IPS-15b (cell line): ENCODE data around the gene ST3GAL6.

Source experiments
- H3K27me3 ChIP-seq: one replicate; pipeline ENCODE4 v1.6.1; 2013; ENCODE audit warnings: low read length; ENCODE audit not compliant: control insufficient read depth, insufficient read depth
- H3K36me3 ChIP-seq: one replicate; pipeline ENCODE4 v1.6.1; 2013; ENCODE audit warnings: low read length; ENCODE audit not compliant: control insufficient read depth, insufficient read depth
- H3K4me1 ChIP-seq: one replicate; pipeline ENCODE4 v1.6.1; 2013; ENCODE audit warnings: mild to moderate bottlenecking, low read length; ENCODE audit not compliant: control insufficient read depth, insufficient read depth
- H3K4me3 ChIP-seq: one replicate; pipeline ENCODE4 v1.5.1; 2013; ENCODE audit warnings: low read depth, low read length
- H3K9ac ChIP-seq: one replicate; pipeline ENCODE4 v1.6.1; 2013; ENCODE audit warnings: low read depth, mild to moderate bottlenecking, low read length
- H3K9me3 ChIP-seq: one replicate; pipeline ENCODE4 v1.6.1; 2013; ENCODE audit warnings: mild to moderate bottlenecking, low read length; ENCODE audit not compliant: control insufficient read depth, insufficient read depth

Gene ST3GAL6

DNA sequence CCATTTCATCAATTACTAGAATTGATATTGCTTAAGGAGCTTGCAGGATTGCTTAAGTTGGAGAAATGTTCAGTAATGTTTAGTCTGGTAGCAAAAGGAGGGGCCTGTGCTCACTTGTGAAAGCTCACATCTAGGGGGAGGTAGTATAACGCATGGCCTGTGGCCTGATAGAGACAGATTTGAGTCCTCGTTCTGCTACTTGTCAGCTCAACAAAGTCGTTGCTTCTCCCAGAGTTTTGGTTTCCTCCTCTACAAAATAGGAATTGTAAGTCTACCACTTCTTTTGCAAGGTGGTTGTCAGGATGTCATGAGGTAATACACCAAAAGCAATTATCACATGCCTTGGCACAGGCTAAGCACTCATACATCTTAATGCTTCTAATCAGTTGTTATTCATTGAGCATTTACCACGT is 1.3 kb downstream of the ST3GAL6 start:
- Histone ChIP-seq H3K4me3 (no peak overlapping the region), H3K4me1 (no peaks in the 10 kb centered on the region), H3K36me3 (no peaks in the 10 kb centered on the region), H3K9ac (no peak overlapping the region), H3K9me3 (no peaks in the 10 kb centered on the region), H3K27me3 (no peaks in the 10 kb centered on the region)

DNA sequence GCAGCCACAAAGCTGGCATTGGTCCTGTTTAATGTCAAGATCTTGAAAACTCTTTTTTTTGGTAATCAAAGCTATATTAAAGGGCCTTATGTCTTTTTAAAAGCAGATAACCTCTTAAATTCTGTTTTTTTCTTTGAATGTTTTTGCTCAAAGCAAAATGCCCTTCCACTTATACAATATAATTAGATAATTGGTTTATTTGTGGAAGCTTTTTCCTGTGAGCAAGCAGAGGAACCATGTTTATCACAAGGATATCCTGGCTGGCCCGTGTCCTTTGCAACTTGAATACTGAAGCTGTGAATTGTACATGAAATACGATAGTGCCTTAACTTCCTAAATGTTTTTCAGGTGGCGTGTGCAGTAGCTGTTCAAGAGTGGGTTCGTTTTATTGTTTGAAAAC is 2.6 kb downstream of the ST3GAL6 start:
- Histone ChIP-seq H3K36me3 (no peaks in the 10 kb centered on the region), H3K4me1 (no peaks in the 10 kb centered on the region)

DNA sequence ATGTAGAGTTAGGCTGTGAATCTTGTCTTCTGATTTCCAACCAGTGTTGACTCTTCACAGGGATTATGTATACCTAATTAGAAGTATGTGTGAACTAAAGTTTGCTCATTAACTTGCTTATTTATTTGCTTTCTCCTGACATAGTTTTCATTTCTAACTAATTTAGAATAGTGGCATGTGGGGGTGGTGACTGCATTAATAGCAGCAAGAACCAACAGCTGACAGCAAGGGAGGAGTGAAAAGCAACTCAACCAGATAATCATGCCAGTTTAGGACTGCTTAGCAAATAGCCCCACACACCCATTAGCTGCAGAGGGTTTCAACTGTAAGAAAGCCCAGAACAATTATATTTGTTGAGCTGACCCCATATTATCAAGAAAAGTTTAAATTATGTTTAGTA is 3.8 kb downstream of the ST3GAL6 start:
- H3K4me3 ChIP-seq, result no peak overlapping the region
- H3K36me3 ChIP-seq, result no peaks in the 10 kb centered on the region
- H3K27me3 ChIP-seq, result no peaks in the 10 kb centered on the region
- no peaks in the 10 kb centered on the region for H3K9me3 ChIP-seq
- H3K4me1 ChIP-seq, result no peaks in the 10 kb centered on the region
- H3K9ac ChIP-seq, result no peak overlapping the region

More for the DNA sequence above, 2.6 kb downstream of the ST3GAL6 start:
- Histone ChIP-seq H3K9ac (no peak overlapping the region), H3K4me3 (no peak overlapping the region), H3K9me3 (no peaks in the 10 kb centered on the region), H3K27me3 (no peaks in the 10 kb centered on the region)

DNA sequence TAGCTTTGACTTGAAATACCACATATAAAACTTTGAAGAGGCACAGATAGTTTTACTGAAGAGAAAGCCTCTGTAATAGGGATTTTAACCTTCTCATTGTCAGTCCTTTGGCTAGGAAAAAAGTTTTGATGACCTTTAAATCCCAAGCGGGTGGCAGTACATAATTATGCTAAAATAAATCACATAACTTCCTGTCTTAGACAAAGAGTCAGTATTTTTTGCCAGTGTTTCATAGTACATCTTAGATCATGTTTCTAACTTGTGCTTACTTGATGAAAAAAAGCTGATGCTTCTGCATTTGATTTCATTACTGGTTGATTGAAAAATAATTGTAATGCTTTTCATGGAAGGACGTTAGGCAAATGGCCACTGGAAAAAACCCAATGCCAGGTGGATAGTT is 5.8 kb downstream of the ST3GAL6 start:
- Histone ChIP-seq H3K9me3 (no peaks in the 10 kb centered on the region), H3K4me1 (no peaks in the 10 kb centered on the region), H3K9ac (no peak overlapping the region), H3K36me3 (no peaks in the 10 kb centered on the region), H3K27me3 (no peaks in the 10 kb centered on the region), H3K4me3 (no peak overlapping the region)

DNA sequence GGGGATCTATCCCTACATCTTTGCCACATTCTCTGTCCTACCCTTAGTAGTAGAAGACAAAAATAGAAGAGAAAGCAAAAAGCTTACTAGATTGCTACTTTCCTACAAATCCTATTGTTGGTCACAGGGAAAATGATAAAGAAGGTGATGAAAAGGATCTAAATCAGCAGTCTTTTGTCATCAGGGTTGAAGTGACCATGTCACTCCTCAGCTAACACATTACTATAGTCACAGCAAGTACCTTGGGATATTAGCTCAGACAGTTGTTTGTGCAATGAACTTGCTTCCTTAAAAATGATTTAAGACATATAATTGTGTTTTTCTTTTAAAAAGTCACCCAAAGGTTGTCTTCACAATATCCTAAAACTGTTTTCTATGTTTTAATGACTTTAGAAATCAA is 6.3 kb downstream of the ST3GAL6 start:
- no peaks in the 10 kb centered on the region for H3K36me3 ChIP-seq
- H3K9ac ChIP-seq, result no peak overlapping the region
- no peak overlapping the region for H3K4me3 ChIP-seq
- H3K27me3 ChIP-seq, result no peaks in the 10 kb centered on the region
- H3K9me3 ChIP-seq, result no peaks in the 10 kb centered on the region
- no peaks in the 10 kb centered on the region for H3K4me1 ChIP-seq

DNA sequence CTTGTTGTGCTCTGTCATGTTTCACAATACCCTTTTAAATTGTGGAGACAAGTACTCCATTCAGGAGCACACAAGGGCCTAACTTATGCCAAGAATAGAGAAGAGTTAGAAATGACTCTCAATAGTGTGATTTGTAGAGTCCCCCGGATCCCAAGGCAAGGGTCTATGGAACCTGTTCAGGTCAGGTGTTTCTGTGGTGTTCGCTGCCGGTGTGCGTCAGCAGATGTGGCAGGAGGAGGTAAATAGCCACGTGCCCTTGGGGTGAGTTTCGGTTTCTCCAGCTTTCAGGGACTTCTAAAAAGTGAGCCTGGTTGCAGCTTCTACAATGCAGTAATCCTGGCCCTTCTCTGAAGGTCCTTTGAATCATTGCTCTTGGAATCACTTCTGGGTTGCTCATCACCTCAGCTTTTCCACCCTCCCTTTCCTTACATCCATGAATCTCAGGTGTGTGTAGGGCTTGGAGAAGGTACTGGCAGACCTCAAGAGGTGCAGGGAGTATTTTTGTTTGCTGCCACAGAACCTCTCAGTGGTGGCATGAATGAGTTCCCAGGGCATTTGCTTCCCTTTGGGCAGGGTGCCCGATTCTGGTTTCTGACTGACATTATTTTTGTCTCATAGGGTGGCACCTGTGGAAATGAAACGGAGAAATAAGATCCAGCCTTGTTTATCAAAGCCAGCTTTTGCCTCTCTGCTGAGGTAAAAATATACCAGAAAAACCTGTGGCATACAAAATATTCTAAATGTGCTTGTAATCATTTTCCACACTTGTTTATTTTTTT is 7.3 kb downstream of the ST3GAL6 start:
- H3K9me3 ChIP-seq, result no peaks in the 10 kb centered on the region
- H3K9ac ChIP-seq, result no peak overlapping the region
- no peaks in the 10 kb centered on the region for H3K27me3 ChIP-seq
- H3K4me1 ChIP-seq, result no peaks in the 10 kb centered on the region
- H3K4me3 ChIP-seq, result no peak overlapping the region
- no peaks in the 10 kb centered on the region for H3K36me3 ChIP-seq

DNA sequence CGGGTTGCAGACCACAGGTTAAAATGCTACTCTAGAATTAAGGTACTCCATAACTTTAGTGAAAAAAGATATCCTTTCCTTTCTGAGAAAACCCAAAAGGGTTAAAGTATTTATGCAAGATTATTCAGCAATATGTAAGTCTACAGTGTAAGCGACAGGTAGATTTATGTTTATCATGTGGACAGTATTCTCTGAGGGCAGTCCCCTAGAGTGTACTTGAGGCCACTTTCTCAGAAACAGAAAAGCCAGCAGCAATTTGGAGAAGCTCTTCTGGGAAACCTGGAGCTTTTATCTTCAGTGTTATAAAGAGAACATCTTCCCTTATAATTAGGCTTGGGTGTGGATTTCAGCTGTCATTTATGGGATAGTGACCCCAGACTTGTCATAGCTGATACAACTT is 8.9 kb downstream of the ST3GAL6 start:
- Histone ChIP-seq H3K4me3 (no peak overlapping the region), H3K4me1 (no peaks in the 10 kb centered on the region), H3K36me3 (no peaks in the 10 kb centered on the region), H3K9ac (no peak overlapping the region), H3K27me3 (no peaks in the 10 kb centered on the region), H3K9me3 (no peaks in the 10 kb centered on the region)

DNA sequence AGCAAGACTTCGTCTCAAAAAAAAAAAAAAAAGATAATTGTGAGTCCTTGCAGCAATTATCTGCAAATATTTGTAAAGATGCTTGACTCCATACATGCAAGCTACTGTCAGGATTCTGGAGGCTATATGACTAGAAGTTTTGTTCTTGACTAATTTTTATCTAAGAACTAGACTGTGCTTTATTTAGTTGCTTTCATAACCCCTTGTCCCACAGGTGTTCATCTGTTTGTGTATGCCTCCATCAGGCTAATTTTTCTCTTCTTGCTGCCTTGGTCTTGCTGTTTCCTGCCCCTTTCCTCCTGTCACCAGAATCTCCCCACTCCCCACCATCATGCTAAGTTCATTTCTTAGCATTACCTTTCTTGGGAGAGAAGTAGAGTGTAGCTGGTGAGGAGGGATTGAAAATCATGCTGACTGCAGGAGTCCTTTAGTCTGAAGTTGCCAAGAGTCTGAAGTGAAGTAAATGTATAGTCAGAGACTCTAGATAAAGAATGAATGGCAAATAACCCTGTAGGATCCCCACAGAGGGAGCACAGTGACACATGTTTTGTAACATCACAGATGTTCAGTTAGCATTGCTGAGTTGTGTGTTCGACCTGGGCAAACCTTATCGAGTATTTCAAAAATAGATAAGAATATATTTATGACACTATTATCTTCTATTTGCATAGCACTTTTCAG is 12.5 kb downstream of the ST3GAL6 start:
- no peak overlapping the region for H3K9ac ChIP-seq

DNA sequence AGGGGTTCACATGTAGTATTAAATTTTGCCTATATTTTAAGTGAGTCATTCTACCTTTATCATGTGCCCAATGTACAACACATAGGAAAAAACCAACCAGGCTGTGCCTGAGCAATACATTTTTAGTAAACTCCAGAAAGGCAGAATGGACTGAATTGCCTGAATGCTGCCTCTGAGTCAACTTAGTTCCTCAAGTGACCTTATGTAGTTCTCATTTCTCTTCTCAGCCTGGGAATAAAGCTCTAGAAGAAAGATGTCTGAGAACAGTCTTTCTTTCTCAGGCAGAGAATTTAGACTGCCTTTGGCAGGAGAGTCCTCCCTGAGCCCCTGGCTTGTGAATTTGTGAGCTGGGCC is 13.0 kb downstream of the ST3GAL6 start:
- no peaks in the 10 kb centered on the region for H3K9me3 ChIP-seq

More for the DNA sequence above, 12.5 kb downstream of the ST3GAL6 start:
- H3K4me3 ChIP-seq, result no peak overlapping the region
- H3K4me1 ChIP-seq, result no peaks in the 10 kb centered on the region
- H3K36me3 ChIP-seq, result no peaks in the 10 kb centered on the region
- no peaks in the 10 kb centered on the region for H3K27me3 ChIP-seq
- H3K9me3 ChIP-seq, result no peaks in the 10 kb centered on the region

DNA sequence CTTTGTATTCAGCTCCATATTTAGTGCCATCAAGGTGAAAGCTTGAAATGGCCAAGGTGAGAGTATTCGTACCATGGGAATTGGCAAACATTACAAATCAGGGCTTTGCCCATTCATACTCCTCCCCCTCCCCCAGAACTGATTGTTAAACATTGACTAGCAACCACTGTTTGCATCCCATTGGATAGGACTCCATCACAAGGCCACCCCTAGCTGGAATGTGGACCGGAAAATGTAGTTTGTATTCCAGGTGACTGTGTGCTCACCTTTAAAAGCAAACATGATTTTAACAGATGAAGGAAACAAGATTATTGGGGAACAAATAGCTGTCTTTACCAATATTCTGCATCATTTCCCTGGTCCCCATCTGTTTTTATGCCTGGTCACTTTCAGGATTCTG is 14.1 kb downstream of the ST3GAL6 start:
- Histone ChIP-seq H3K4me1 (no peaks in the 10 kb centered on the region), H3K9me3 (no peaks in the 10 kb centered on the region), H3K4me3 (no peak overlapping the region), H3K27me3 (no peaks in the 10 kb centered on the region), H3K9ac (no peak overlapping the region), H3K36me3 (no peaks in the 10 kb centered on the region)

More for the DNA sequence above, 13.0 kb downstream of the ST3GAL6 start:
- no peaks in the 10 kb centered on the region for H3K4me1 ChIP-seq
- H3K4me3 ChIP-seq, result no peak overlapping the region
- no peaks in the 10 kb centered on the region for H3K36me3 ChIP-seq
- no peaks in the 10 kb centered on the region for H3K27me3 ChIP-seq
- H3K9ac ChIP-seq, result no peak overlapping the region

DNA sequence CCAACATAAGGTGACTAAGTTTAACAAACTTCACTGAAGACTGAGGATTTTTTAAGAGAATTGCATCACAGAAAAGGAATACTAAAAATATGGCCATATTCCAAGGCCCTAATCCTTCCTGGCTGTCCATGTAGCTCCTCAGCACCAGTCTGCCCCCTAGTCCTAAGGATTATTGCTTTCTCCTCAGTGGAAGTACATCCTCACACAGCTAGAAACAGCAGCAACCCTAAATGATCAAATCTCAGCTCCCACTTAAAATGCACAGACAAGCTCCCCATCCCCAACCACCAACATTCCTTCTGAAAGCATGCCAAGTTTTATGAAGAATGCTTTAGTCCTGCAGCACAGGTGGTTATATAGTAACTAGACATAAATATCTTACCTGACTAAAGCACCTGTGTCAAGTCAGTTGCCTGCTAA is 14.7 kb downstream of the ST3GAL6 start:
- Histone ChIP-seq H3K4me1 (no peaks in the 10 kb centered on the region), H3K4me3 (no peak overlapping the region), H3K9ac (no peak overlapping the region)

DNA sequence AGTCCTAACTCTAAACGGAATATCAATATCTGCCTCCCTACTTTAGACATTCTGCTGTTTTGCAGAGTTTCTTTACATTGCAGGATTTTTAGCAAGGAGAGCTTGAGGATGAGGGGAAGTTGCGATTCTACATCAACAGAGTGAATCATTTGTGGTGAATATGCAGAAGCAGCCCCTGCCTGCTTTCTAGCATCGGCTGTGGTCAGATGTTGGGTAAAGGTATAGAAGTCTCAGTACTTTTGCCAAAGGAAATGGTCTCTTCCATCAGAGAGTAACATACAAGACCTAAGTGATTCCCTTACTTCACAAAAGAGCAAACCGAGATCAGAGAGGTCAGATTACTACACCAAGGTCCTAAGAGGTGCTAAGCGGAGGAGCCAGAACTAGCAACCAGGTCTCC is 15.2 kb downstream of the ST3GAL6 start:
- Histone ChIP-seq H3K27me3 (no peaks in the 10 kb centered on the region), H3K9me3 (no peaks in the 10 kb centered on the region), H3K4me1 (no peaks in the 10 kb centered on the region), H3K36me3 (no peaks in the 10 kb centered on the region), H3K9ac (no peak overlapping the region), H3K4me3 (no peak overlapping the region)

More for the DNA sequence above, 14.7 kb downstream of the ST3GAL6 start:
- Histone ChIP-seq H3K27me3 (no peaks in the 10 kb centered on the region), H3K9me3 (no peaks in the 10 kb centered on the region), H3K36me3 (no peaks in the 10 kb centered on the region)
